OCI-LY3 (cell line): ENCODE results near the gene CREBBP.

Experiments used
- H2AFZ ChIP-seq: fragments of 200-600, 300-600 bp; shearing (Covaris generic); 2 replicates; pipeline ENCODE4 v1.6.0; 2014; ENCODE audit warnings: antibody characterized with exemption, low read depth, low read length
- H3K27ac ChIP-seq: fragments of 200-600, 300-600 bp; sonication (generic); 2 replicates; pipeline ENCODE4 v1.5.1; 2014; ENCODE audit warnings: mild to moderate bottlenecking, low read length, moderate library complexity, mixed read lengths
- H3K27me3 ChIP-seq: fragments of 200-600, 300-600 bp; sonication (generic); 2 replicates; pipeline ENCODE4 v1.6.1; 2014; ENCODE audit warnings: low read depth, low read length, mixed read lengths
- H3K36me3 ChIP-seq: fragments of 200-600, 300-600 bp; sonication (generic); replicated peaks from 2 replicates; pipeline ENCODE3; 2014; ENCODE audit warnings: low read depth, low read length, mixed read lengths
- H3K4me1 ChIP-seq: fragments of 300-600, 200-600 bp; sonication (generic); 2 replicates; pipeline ENCODE4 v1.6.1; 2014; ENCODE audit warnings: low read length, mixed read lengths
- H3K4me2 ChIP-seq: fragments of 200-600, 300-600 bp; sonication (generic); 2 replicates; pipeline ENCODE4 v1.6.1; 2014; ENCODE audit warnings: low read length, mixed read lengths
- H3K4me3 ChIP-seq: fragments of 300-600, 200-600 bp; sonication (generic); 2 replicates; pipeline ENCODE4 v1.5.1; 2014; ENCODE audit warnings: antibody characterized with exemption, mild to moderate bottlenecking, low read length, moderate library complexity
- H3K79me2 ChIP-seq: fragments of 300-600, 200-600 bp; shearing (Covaris generic); 2 replicates; pipeline ENCODE4 v1.6.1; 2014; ENCODE audit warnings: mild to moderate bottlenecking, low read length, mixed read lengths
- H3K9ac ChIP-seq: fragments of 300-600, 200-600 bp; shearing (Covaris generic); 2 replicates; pipeline ENCODE4 v1.6.0; 2014; ENCODE audit warnings: mild to moderate bottlenecking, low read length, moderate library complexity
- H3K9me3 ChIP-seq: fragments of 200-600, 300-600 bp; shearing (Covaris generic); 2 replicates; pipeline ENCODE4 v1.6.1; 2014; ENCODE audit warnings: low read length, mixed read lengths; ENCODE audit not compliant: insufficient read depth
- H4K20me1 ChIP-seq: fragments of 200-600, 300-600 bp; sonication (generic); 2 replicates; pipeline ENCODE4 v1.6.1; 2016; ENCODE audit warnings: low read length, mixed read lengths; ENCODE audit not compliant: insufficient read depth
- CTCF ChIP-seq: fragments of 200-600, 300-600 bp; sonication (generic); IDR thresholded peaks from 2 replicates; pipeline ENCODE4 v1.5.1; 2014; ENCODE audit warnings: antibody characterized with exemption, low read length, low read depth
- EZH2phosphoT487 ChIP-seq: fragments of 200-600 bp; shearing (Covaris generic); IDR thresholded peaks from 2 replicates; pipeline ENCODE4 v1.6.1; 2018; ENCODE audit warnings: antibody characterized with exemption, mixed run types, low read depth

CREBBP gene

GRCh38 chr16:3691761-3692160 lies 188.8 kb downstream of the CREBBP start:
- Histone ChIP-seq H3K4me1 (peaks cover 16% of the 10 kb centered on the region), H3K79me2 (peaks cover 50% of the 10 kb centered on the region), H3K36me3 (peaks cover 30% of the 10 kb centered on the region), H3K27me3 (no peaks in the 10 kb centered on the region), H3K9me3 (no peaks in the 10 kb centered on the region), H3K9ac (no peak overlapping the region), H2AFZ (no peak overlapping the region), H3K4me2 (no peak overlapping the region), H3K27ac (no peak overlapping the region), H4K20me1 (peaks cover 7% of the 10 kb centered on the region), H3K4me3 (no peak overlapping the region)
- TF ChIP-seq EZH2phosphoT487 (no peak), CTCF (no peak)

DNA sequence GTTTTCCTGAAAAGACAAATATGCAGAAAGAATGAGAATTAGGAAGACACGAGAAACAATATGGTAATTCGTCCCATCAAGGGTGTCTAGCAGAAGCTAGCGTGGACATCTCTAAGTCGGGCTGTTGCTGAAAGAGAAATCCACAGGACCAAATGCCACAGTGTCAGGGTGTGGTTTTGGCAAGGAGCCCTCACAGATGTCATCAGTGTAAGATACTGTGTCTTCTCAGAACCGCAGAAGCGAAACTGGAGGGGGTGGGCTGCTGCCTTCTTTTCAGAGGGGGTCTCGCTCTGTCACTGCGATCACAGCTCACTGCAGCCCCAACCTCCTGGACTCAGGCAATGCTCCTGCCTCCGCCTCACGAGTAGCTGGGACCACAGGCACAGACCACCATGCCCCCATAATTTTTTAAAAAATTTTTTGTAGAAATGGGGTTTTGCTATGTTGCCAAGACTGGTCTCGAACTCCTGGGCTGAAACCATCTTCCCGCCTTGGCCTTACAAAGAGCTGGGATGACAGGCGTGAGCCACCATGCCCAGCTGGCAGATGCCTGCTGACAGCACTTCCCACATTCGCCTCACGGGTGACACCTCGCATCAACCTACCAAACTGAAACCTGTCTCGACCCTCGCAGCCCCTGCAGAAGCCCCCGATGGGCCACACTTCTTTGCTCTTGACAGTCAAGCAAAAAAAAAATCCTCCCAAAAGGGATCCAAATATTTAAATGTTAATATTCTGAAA lies 189.4 kb downstream of the CREBBP start:
- H3K79me2 ChIP-seq = peaks cover 44% of the 10 kb centered on the region
- TF ChIP-seq CTCF = no peak
- no peak for TF ChIP-seq EZH2phosphoT487
- no peak overlapping the region for H3K27ac ChIP-seq
- peaks cover 12% of the 10 kb centered on the region for H3K4me1 ChIP-seq
- H3K4me2 ChIP-seq = no peak overlapping the region
- no peak overlapping the region for H2AFZ ChIP-seq
- H4K20me1 ChIP-seq = peaks cover 4% of the 10 kb centered on the region
- H3K4me3 ChIP-seq = no peak overlapping the region
- no peaks in the 10 kb centered on the region for H3K9me3 ChIP-seq
- H3K36me3 ChIP-seq = peaks cover 30% of the 10 kb centered on the region
- H3K9ac ChIP-seq = no peak overlapping the region
- H3K27me3 ChIP-seq = no peaks in the 10 kb centered on the region

DNA sequence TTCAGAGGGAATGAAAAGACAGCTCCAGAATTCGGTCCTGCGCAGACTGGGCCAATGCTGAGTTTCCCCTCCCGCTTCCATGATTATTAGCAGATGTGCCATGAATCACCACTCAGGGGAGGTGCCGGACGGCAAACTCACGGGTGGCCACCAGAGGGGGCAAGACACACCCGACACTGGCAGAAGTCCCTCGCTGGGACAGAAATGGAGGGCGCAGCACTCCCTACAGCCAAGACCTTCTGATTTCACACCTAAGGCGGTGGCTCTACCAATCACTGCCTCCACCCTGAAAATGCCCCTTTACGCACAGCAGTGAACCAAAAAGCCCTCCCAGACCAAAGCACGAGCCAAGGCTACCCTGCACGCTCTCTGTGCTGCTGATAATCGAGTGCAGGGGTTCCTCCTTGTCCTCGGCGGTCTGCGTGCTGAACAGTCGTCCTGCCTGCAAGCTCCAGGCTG lies 190.0 kb downstream of the CREBBP start:
- Histone ChIP-seq H4K20me1 (no peaks in the 10 kb centered on the region), H2AFZ (no peak overlapping the region), H3K4me3 (no peak overlapping the region), H3K9me3 (no peaks in the 10 kb centered on the region), H3K27ac (no peak overlapping the region), H3K4me1 (peaks cover 5% of the 10 kb centered on the region), H3K27me3 (no peaks in the 10 kb centered on the region), H3K36me3 (peaks cover 34% of the 10 kb centered on the region), H3K9ac (no peak overlapping the region), H3K4me2 (no peak overlapping the region), H3K79me2 (peaks cover 37% of the 10 kb centered on the region)
- TF ChIP-seq CTCF = peak; percentile 86
- TF ChIP-seq EZH2phosphoT487 = no peak

GRCh38 chr16:3689731-3690130 lies 190.8 kb downstream of the CREBBP start:
- Histone ChIP-seq H3K4me3 (no peak overlapping the region), H3K36me3 (peaks cover 36% of the 10 kb centered on the region), H3K4me1 (no peaks in the 10 kb centered on the region; the same call in 1 of the 2 replicates), H3K9me3 (no peaks in the 10 kb centered on the region), H3K27me3 (no peaks in the 10 kb centered on the region), H4K20me1 (no peaks in the 10 kb centered on the region), H3K4me2 (no peak overlapping the region), H3K9ac (no peak overlapping the region), H3K27ac (no peak overlapping the region), H3K79me2 (peaks cover 30% of the 10 kb centered on the region), H2AFZ (no peak overlapping the region)
- TF ChIP-seq CTCF = no peak
- TF ChIP-seq EZH2phosphoT487 = no peak
